ACHN (cell line): ENCODE results near the gene FAT3.

ENCODE experiments used
- DNase-seq: peaks from one replicate; pipeline ENCODE4 v3.0.0-alpha.2; 2015
- in situ Hi-C: cut with HindIII; loops from 2 replicates; pipeline ENCODE4 v1.10.0; 2017; ENCODE audit warnings: low sequenced_read_pairs, low pct_ligation_motif_present, low pct_unique_long_range_greater_than_20kb

FAT3 gene

GRCh38 chr11:92226331-92227229, 2.0 kb downstream of the FAT3 start:
- in situ Hi-C loops = no loop called here
- no peak for DNase-seq

GRCh38 chr11:92227230-92227814, 2.7 kb downstream of the FAT3 start:
- no peak for DNase-seq
- in situ Hi-C loops = no loop called here

GRCh38 chr11:92227959-92228935, 3.6 kb downstream of the FAT3 start:
- in situ Hi-C loops = no loop called here
- no peak for DNase-seq

GRCh38 chr11:92236856-92237255, 12.2 kb downstream of the FAT3 start:
- no peak for DNase-seq
- in situ Hi-C loops = no loop called here

- DNase-seq = no peak
- in situ Hi-C loops = no loop called here
Measured at GRCh38 chr11:92240916-92241315, 16.3 kb downstream of the FAT3 start.

- DNase-seq = no peak
- in situ Hi-C loops = no loop called here
Measured at GRCh38 chr11:92245700-92246271, 21.2 kb downstream of the FAT3 start.

GRCh38 chr11:92246630-92247029, 22.0 kb downstream of the FAT3 start:
- no peak for DNase-seq
- in situ Hi-C loops = no loop called here

- DNase-seq = no peak
- in situ Hi-C loops = no loop called here
Measured at GRCh38 chr11:92249156-92249753, 24.6 kb downstream of the FAT3 start.

- DNase-seq = no peak
- in situ Hi-C loops = no loop called here
Measured at GRCh38 chr11:92251980-92252379, 27.4 kb downstream of the FAT3 start.

- in situ Hi-C loops = no loop called here
- DNase-seq = no peak
Measured at GRCh38 chr11:92253421-92253820, 28.8 kb downstream of the FAT3 start.

- DNase-seq = no peak
Measured at GRCh38 chr11:92253945-92254344, 29.3 kb downstream of the FAT3 start.

GRCh38 chr11:92257536-92257935, 32.9 kb downstream of the FAT3 start:
- in situ Hi-C loops = no loop called here
- DNase-seq = no peak

More at GRCh38 chr11:92253945-92254344, 29.3 kb downstream of the FAT3 start:
- in situ Hi-C loops = no loop called here

GRCh38 chr11:92259861-92260260, 35.2 kb downstream of the FAT3 start:
- no peak for DNase-seq
- in situ Hi-C loops = no loop called here

GRCh38 chr11:92264350-92264749, 39.7 kb downstream of the FAT3 start:
- in situ Hi-C loops = no loop called here

GRCh38 chr11:92266806-92267205, 42.2 kb downstream of the FAT3 start:
- no peak for DNase-seq
- in situ Hi-C loops = no loop called here

More at GRCh38 chr11:92264350-92264749, 39.7 kb downstream of the FAT3 start:
- no peak for DNase-seq

GRCh38 chr11:92267278-92267677, 42.7 kb downstream of the FAT3 start:
- in situ Hi-C loops = no loop called here
- no peak for DNase-seq

GRCh38 chr11:92267968-92268367, 43.4 kb downstream of the FAT3 start:
- in situ Hi-C loops = no loop called here
- DNase-seq = no peak

- DNase-seq = peak; percentile 12
- in situ Hi-C loops = no loop called here
Measured at GRCh38 chr11:92268546-92268945, 43.9 kb downstream of the FAT3 start.
